GM18907 (cell line): Measurements from ENCODE around the gene SEPTIN11.

Source experiments
- ATAC-seq: cut with Tn5 transposase; IDR thresholded peaks from one replicate; pipeline ENCODE4 v1.9.1; 2021; ENCODE audit warnings: mild to moderate bottlenecking, moderate library complexity; ENCODE audit not compliant: unreplicated experiment

SEPTIN11 gene

DNA sequence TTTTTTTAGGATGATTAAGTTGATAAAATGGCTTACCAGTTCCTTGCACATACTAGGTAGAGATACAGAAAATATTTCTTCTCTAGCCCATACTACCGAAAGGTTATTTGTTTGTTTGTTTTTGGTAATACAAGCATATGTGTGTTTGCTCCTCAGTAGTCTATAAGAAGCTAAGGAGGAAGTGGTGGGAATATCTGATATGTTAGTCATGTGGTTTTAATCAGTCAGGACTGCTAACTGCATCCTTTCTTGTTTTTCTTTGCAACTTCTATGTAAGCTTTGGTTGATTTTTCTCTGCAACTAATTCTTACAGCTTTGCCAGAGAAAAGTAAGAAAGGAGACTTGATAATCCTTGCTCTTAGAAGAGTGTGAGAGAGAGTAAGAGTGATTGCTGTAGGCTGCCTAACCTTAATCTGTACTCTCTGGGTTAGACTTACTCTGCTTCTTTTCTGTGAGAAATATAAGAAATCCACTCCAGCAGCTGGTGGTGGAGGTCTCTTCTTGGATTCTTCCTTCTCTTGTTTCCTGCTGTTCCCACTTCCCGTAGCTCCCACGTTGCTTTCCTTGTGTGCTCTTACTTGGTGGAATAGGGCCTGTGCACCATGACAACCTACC is 28.3 kb downstream of the SEPTIN11 start:
- no peak for ATAC-seq

DNA sequence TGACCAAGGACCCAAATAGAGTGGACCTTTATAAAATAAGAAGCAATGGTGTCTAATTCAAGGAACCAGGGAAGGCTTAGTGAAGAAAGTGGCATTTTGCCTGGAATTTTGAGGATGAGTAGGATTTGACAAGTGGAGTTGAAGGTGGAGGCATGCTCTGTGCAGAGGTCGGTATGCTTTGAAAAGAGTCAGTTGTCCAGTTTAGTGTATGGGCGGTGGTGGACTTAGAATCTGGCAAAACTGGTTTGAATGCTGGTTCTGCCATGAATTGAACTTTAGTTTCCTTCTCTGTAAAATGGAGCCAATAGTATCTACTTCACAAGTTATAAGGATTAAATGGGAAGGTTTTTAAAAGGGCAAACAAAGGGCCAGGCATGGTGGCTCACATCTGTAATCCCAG is 29.7 kb downstream of the SEPTIN11 start:
- ATAC-seq, result no peak

DNA sequence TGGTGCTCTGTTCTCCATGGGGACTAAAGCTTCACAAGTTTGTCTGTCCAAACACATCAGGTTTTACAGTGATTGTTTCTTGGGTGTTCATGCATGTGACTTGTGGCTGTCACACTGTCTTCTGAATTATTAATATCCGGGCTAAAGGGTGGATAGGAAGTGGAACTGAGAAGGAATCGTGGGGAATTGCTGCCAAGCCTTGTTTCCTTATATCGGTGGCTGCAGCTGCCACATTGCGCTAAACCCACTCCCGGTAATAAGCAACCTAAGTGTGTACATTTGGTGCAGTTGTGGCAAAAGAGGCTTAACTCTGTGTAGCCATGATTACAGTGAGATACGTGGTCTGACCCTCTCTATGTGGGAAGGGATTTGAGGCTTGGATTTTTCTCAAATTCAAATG is 30.7 kb downstream of the SEPTIN11 start:
- ATAC-seq, result no peak

DNA sequence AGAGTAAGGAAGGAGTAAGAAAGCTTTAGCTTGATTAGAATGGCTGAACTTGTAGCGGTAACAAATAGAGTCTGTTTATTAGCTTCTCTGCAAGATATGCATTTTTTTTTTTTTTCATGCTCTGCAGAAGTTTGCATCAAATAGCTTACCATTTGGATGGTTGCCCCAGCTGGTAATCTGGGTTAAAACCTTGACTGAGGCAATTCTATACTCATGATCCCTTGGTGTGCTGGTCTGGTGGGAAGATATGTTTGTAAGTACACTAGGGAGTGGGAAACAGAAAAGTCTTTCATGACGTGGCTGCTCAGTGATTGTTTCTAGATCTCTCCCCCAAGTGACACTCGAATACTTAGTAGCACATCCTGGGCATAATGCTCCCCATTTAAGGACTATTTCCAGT is 32.1 kb downstream of the SEPTIN11 start:
- no peak for ATAC-seq

DNA sequence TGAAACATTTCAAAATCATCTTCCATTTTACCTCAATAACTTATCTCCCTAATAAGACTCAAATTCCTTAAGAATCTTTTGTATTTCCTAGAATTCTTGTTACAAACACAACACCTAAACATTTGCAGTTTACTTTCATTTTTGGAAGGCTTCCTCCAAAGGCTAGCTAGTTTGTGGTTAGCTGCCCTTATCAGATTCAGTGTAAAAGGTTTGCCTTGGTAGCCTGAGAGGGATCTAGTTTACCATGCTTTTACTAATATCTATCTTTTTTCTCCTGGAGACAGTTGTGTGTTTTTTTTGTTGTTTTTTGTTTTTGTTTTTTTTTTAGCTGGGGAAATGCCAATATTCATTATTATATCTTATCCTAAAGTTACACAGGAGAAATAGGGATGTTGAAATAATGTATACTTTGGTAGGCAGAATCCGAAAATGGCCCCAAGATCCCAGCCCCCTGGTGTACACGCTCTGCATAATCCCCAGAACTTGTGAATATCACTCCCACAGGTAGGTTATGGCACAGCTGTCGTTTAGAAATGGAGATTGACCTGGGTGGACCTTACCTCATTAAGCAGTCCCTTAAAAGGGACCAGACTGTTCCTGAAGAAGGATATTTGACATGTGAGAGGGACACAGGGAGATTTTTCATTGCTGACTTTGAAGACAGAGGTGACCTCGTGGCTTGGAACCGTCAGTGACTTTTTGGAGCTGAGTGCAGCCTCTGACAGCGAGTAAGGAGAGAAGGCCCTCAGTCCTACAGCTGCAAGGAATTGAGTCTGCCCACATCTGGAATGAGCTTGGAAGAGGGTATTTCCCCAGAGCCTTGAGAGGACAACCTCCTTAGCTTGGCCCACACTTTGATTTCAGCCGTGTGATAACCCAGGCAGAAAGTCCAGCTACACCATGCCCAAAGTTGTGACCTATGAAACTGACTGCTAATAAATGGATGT is 33.4 kb downstream of the SEPTIN11 start:
- no peak for ATAC-seq

DNA sequence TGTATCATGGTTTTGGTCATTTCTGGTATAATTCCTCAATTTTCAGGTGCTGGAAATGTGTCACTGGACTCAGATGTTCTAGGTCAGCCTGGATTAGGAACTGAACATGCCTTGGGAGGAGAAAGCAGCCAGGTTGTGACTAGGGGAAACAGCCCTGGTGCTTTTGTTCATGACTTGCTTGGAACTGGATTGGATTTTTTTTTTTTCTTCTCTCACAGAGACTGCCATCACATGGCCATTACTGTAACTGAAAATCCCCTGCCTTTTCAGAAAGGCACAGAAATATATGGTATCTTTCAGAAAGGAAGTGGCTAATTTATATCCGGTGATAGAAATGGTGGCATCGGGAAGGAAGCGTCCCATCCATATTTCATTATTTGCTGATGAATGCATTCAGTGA is 34.6 kb downstream of the SEPTIN11 start:
- peak; percentile 55 for ATAC-seq

DNA sequence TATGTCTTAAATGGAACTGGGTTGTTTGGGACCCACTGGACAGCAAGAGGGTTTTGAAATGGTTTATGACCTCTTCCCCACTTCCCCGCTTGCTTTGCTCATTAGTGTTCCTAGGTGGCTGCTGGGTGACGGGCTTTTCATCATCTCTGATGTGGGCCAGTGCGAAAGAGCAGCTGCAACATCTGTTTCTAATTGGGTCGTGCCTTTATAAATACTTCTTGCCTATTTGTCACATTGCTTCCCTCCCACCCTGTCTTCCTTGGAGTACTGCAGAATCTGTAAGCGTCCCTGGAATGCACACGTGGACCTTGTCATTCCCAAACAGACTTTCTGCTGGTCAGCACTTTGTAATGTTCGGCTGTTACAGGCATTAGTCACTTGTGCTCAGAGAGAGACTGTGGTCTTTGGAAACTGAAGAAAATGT is 35.2 kb downstream of the SEPTIN11 start:
- no peak for ATAC-seq

DNA sequence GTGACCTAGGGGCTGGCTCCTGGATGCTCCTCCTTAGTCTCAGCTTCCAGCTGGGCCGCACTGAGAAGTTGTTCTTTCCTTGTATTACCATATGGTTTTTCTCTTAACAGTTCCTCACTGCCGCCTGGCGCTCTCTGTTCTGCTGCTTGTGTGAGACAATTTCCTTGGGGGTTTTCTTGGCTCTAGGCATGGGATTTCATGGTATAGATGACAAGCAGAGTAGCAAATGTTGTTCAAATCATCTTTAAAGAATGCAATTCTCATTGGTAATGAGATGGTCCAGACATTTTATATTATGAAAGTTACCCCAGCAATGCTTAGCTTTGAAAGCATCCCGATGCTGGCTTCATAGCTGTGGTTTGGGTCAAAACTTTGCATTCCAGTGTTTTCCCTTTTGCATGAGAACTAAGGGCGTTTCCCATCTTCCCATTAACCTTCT is 37.6 kb downstream of the SEPTIN11 start:
- ATAC-seq, result no peak

DNA sequence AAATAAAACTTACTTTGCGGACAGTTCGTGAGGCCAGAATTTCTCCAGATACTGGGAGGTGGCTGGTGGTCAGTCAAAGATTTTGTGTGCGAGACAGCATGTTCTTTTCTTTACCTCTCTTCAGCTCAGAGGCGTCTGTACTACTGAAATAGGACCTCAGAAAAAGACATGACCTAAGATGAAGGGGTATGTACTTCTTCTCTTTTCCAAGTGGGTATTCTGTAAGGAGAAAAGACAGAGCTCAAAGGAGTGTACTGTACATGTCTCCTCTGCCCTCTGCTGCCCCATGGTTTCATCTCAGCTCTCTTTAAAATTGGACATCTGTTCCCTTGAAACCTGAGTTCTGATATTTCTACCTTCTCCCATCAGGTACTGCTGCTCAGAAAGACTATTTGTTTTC is 38.1 kb downstream of the SEPTIN11 start:
- no peak for ATAC-seq

DNA sequence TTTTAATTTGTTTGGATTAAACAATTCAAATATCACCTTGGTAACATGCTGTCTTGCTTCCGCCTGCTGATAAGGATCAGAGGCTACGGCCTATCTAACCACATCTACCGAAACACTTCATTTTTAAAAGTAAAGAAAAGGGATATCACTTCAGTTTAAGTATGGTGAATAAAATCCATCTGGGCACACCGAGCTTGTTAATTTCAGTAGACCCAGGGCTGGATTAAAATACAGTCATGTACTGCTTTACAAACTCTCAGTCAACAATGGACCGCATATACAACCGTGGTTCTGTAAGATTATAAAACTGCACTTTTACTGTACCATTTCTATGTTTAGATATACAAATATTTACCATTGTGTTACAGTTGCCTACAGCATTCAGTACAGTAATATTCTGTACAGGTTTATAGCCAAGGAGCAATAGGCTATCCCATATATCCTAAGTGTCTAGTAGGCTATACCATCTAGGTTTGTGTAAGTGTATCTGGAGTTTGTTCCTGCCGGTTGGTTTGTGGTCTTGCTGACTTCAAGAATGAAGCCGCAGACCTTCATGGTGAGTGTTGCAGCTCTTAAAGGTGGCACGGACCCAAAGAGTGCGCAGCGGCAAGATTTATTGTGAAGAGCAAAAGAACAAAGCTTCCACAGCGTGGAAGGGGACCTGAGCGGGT is 40.0 kb downstream of the SEPTIN11 start:
- ATAC-seq, result no peak

DNA sequence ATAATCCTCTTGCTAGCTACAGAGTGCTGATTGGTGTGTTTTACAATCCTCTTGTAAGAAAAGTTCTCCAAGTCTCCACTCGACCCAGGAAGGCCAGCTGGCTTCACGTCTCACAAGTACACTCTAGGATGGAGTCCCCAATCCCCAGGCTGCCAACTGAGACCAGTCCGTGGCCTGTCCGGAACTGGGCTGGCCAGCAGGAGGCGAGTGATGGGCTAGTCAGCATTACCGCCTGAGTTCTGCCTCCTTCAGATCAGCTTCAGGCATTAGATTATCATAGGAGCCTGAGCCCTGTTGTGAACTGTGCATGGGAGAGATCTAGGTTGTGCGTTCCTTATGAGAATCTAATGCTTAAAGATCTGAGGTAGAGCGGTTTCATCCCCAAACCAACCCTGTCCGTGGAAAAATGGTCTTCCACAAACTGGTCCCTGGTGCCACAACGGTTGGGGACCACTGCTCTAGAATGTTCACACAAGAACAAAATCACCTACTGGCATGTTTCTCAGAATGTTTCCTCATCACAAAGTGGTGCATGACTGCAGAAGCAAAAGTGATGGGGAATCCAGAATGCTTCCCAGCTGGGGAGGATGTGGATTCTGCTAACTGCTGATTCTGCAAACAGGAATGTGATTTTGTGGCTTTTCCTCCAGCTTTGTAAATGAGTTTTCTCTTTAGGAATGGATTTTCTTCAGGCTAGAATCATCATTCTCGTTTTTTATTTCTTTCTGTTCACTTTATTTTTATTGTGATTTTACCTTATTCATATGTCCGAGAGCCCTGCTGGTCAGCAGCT is 40.9 kb downstream of the SEPTIN11 start:
- ATAC-seq, result no peak

DNA sequence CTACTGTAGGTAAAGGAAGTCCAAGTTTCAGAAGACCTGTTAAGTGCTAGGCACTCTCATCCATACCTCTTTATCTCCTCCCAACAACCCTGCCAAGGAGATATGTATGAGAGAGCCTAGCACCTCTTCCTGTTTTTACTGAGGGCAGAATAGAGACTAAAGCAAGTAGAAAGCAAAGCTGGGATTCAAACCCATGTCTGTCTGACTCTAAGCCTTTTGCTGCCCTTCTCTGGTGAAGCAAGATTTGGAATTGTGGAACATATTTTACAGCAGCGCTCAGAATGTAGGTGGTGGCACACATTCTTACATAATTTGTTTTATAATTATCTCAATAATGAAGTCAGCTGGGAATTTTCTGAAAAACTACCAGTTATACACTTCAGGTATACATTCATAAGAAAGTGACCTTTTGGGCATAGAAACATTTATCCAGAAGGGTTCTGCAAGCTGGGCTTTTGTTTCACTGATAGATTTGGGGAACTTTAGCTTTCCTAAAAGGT is 41.7 kb downstream of the SEPTIN11 start:
- no peak for ATAC-seq

DNA sequence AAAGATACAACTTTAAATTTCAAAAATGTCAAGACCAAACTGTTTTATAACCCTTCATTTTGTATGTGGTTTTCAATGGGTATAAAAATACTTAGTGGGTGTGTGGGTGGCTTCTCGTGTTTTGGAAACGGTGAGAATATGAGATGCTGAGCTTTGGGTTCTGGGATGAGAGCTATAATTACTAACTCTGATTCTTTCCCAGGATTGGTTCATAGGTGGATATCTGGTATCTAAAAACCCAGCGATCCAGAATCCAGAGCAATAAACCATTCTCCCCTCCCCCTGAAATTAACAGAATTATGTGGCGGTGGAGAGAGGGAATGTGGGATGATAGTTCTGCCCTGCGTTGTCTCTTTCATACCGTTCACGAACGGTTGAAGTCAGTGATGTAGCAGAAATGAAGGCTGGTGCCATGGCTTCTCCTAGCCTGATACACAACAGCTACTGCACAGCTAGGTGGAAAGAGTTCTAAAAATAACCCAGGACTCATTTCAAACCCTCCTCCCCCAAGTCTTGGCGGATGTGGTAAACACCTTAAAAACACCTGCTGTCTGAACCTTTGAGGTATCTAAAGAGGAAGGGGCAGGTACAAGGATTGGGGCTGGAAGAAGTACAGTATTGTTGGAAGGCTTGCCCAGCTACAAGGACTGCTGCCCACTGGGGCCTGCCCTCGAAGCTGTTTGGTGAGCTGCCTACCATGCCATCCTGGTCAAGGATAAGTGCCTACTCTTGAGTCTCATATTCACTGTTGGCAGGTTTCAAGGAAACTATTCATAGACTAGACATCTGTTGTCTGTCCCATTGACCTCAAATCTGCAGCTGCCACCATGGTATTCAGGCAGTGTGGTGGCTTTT is 44.5 kb downstream of the SEPTIN11 start:
- peak; percentile 88 for ATAC-seq

DNA sequence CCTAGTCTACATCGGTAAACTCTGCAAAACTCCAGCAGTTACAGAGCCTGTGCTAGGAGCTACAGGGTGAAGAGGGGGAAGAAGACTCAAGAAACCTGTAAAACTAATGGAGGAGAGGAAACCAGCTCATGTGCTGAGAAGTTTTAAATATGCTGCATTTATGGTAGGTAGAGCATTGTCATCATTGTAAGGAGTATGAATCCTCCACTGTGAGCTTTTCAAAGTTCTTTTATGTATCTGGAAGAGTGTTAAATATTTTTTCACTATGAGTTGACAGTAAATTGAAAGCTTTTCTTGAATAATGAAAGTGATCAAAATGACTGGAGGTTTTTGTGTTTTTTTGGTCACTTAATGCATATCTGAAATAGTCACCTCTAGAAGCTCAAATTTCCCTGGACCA is 46.2 kb downstream of the SEPTIN11 start:
- ATAC-seq, result no peak

DNA sequence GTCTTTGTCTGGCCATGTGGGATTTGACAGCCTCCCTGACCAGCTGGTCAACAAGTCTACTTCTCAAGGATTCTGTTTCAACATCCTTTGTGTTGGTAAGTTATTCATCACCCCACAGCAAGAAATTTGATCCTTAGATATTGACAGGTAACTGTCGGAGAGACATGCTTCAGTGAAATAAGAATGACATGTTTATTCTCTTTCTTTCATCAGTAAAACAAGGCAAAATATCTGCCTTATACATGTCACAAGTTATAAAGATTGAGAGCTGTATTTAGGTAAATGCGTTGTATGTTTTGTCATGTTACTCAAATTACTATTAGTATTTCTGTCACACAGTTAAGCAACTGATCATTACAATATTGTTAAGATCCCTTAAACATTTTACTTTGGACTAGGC is 46.9 kb downstream of the SEPTIN11 start:
- no peak for ATAC-seq

DNA sequence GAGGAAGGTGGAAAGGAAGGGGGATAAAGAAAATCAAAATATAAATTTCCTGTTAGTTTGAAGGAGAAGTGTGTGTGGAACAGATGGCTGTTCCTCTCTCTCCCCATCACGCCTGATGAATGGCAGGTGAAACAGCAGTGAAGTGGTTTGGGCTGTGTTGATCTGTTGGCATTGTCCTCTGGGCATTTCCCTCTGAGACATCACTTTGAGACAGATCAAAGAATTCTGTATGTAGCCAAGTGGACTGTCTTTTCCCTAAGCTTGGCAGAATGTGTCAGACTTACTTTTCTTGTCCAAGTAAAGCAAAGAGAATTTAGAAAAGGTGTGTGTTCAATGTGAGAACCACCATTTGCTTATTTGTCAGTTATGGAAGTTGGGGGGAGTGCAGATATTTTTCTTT is 47.5 kb downstream of the SEPTIN11 start:
- no peak for ATAC-seq

DNA sequence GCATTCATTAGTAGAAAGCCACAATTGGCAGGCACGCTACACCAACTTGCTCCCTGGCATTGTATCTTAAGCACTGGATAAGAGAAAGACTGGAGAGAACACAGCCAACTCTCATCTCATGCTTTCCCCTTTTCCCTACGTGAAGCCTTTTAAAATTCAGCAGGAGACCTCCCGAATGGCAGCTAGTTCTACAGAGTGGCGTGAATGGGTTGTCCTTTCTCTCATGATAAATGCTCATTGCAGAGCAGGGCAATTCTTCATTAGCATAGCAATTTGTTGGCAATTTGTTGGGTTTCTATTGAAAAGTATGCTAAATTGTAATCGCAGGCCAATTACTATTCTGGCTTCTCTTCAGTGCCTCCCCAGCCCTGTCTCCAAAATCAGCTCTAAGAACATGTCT is 48.0 kb downstream of the SEPTIN11 start:
- no peak for ATAC-seq

DNA sequence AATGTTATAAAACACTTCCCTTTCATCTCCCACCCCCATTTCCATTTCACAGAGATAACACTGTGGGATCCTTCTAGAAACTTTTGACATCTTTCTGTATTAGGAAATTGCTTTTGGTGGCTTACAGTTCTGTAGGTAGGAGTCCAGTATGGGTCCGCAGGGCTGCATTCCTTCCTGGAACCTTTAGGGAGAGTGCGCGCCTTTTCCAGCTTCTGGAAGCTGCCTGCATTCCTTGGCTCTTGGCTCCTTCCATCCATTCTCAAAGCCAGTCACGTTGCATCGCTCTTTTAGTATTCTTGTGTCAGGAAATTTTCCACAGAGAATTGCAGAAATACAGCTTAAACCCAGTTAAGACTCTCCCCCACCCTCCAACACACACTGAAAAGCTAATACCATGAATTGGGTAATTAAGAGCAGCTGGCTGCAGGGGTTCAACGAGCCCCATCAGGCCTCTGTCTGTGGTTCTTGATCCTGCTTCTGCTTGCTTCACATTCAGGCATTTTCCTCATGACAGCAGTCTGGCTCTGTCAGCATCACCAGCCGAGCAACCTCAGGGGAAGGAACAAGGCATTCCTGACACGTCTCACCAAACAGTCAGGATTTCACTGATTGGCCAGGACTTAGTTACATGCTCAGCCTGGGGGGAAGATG is 48.8 kb downstream of the SEPTIN11 start:
- ATAC-seq, result no peak
